GM21737 (cell line): ENCODE measurements around the gene CAMKMT.
A peak's percentile ranks its signal among the peaks of the same experiment; 100 is the strongest.

Experiments
- ATAC-seq: cut with Tn5 transposase; IDR thresholded peaks from one replicate; pipeline ENCODE4 v1.9.1; 2021; ENCODE audit warnings: mild to moderate bottlenecking, moderate library complexity; ENCODE audit not compliant: unreplicated experiment

Gene CAMKMT

DNA sequence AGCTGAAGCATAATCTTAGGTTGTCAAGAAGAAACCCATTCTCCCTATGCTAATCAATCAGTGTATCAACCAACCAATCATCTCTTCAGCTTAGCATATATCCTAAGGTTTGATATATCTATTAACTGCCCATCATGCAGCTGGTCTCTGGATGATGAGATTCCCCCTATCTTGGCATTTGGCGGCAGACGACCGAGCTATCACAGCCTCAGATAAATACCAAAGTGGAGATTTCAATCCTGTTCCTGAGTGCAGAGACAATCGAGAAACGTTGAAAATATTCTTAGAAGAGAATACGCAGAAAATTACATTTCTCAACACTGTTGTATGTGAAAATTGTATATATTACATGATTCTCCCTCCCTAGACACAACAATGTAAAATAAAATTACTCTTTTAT is 320.7 kb downstream of the CAMKMT start:
- ATAC-seq = no peak

DNA sequence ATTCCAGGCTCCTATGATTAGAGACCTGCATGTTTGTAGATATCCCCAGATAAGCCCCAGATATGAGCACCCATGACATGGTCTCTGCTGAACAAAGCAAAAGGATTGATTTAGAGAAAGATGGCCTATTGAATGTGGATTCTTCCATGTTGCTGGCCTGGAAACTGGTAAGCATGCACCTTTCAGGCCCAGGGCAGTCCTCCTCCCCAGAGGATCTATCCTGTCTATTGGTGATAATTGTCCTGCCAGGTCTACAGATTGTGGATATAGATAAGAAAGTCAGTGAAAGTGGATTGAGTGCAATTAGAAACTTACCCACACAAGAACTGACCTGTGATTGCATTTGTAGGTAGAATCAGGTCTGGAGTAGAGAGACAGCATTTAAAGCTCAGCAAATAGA is 322.8 kb downstream of the CAMKMT start:
- no peak for ATAC-seq

DNA sequence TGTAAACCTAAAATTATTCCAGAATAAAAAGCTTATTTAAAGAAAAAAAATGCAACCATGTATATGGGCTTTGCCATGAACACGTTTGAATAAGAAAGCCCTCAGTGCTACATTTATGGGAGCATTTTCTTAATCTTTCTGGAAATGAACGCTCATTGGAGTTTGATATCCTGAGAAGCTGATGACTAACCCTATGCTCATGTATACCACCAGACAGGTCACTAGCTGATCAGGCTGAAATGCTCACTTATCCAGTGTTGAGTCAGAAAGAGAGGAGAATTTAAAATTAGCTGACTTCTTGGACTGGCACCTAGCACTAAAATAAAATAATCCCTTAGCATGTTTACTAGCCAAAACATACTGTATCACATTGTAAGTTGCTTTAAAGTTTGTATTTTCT is 324.8 kb downstream of the CAMKMT start:
- ATAC-seq = no peak

DNA sequence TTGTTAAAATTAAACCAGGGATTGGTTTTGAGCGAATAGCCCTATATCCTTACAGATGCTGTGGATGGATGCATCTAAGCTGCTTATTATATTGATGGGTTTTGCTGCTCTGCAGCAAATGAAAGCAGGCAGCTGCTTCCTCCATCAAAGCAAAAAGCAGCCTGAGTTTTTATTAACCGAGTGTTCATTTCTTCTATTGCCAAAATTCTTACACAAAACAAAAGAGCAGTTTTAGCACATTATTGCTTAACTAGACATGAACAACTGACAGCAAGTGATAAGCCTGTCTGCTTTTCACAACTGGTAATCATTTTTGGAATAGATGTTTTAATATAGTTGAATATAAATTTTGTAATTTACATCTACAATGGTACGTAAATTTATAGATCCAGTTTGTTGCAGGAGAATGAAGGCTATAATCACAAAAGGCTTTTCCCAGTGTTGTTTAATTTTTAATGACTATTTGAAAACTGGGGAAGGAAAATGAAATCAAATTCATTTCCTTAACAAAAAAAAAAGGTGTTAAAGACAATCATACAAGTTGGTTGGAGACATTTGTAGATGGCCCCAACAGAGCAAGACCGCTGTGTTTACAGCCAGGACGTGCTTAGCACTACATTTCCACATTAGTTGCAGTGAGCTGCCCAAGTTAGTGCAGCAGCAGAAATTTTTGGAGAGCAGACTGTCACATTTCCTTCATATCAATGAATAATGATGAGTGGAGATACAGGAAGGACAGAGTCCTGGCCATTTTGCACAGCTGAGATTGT is 326.1 kb downstream of the CAMKMT start:
- ATAC-seq = no peak

DNA sequence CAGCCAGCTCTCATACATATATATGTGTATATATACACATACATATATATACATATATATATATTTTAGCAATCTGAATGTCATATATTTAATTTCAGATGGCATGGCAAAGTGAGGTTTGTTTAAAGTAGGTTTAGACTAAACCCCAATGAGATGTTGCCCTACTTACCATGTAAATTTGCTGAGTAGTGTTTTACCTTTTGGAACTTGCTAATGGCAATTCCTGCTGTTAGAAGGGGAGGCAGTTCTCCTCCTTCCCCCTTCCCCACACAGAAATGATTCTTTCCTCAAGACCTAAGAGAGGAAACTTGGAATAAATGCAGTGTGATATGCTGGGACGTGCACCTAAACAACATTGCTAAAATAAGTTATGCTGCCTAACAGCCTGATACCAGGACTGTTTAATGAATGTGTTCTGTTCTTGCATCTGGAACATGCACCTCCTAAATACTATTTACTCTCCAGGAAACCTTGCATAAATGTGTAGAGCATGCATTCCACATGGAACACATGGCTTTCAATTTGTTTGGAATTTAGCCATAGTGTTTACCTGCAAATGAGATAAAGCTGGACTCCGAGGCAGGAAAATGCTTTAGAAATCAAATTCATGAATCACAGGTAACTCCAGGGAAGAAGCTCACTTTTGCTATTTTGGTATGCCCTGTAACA is 326.8 kb downstream of the CAMKMT start:
- no peak for ATAC-seq

DNA sequence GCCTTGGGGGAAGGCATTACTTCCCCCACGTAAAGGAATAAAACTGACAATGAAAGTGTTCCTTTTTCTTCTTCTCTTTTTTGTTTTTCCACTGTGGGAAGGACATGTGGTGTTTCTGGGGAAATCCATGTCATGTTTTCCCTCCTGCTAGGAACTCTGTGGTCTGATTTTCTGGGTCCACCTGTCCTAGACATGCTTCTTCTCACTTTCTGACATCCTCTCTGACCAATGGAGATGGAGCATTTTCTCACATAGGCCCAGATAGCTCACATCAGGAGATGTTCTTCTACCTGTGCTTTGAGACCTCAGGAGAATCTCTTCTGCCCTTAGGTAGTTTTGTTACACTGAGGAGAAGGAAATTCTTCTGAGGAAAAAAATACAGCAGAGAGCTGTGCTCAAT is 327.8 kb downstream of the CAMKMT start:
- ATAC-seq = no peak

DNA sequence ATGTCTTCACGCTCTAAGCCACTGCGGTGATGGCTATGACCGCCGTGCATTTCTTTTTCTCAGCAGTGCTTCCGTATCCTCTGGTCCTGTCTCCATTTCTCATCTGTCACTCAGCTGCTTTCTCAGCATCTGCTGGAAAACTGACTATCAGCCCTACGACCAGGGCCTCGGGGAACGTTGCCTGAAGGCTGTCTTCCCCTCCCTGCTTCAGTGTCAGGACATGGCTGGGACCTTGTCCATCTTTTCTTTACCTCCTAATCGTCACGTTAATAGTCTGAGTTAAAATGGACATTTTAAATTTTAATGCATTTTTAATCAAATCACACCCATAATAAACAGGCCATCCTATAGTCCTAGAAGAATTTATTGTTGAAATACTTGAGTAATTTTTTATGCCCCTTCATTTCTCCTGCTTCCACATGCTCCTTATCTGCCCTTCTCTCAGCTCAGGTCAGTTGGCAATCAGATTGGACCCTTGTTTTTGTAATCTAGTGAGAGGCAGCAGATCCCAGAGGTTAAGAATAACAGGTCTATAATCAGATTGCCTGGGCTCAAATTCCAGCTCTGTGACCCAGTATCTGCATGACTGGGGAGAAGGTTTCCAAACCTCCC is 329.5 kb downstream of the CAMKMT start:
- no peak for ATAC-seq

DNA sequence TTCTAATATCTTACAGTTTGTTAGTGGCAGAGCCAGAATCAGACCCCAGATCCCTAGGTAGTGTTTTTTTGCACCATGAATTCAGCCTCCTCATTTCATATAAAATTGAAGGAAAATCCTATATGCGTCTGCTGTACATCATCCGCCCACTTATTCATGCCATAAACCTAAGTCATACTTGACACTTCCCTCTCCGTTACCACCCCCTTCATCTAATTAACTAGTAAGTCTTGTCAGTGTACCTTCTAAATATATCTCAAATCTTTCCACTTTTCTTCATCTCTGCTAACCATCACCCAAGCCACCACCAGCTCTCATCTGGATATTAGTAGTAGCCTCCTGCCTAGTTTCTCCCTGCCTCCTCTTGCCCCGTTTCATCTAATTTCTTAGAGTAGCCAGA is 331.1 kb downstream of the CAMKMT start:
- ATAC-seq = no peak

DNA sequence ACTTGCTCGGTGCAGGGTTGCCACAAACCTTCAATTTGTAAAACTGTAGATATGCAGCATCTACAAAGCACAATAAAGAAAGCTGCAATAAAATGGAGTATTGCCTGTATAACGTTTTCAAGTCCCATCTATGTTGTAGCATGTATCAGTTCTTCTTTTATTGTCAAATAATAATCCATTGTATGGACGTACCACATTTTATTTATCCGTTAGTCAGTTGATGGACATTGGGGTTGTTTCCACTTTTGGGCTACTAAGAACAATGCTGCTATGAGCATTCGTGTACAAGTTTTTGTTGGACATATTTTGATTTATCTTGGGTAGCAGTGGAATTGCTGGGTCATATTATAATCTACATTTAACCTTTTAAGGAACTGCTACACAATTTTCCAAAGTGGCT is 339.1 kb downstream of the CAMKMT start:
- no peak for ATAC-seq

DNA sequence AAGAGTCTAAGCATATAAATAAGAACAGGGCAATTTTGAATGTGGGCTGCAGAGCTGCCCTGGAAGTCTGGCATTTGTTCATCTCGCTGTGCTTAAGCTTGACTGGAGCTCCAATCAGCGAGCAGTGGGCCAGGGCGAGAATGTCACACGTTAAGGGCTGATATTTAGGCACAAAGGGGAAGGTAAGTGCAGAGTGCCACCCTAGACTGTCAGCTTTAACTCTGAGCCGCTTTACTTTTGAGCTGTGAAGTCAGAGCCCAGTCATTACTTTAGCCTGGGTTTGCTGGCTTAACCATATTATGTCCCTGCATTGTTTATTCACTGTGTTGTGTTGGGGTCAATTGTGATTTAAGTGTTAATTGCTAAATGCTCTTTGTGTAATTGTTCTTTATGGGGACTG is 343.6 kb downstream of the CAMKMT start:
- ATAC-seq = no peak

DNA sequence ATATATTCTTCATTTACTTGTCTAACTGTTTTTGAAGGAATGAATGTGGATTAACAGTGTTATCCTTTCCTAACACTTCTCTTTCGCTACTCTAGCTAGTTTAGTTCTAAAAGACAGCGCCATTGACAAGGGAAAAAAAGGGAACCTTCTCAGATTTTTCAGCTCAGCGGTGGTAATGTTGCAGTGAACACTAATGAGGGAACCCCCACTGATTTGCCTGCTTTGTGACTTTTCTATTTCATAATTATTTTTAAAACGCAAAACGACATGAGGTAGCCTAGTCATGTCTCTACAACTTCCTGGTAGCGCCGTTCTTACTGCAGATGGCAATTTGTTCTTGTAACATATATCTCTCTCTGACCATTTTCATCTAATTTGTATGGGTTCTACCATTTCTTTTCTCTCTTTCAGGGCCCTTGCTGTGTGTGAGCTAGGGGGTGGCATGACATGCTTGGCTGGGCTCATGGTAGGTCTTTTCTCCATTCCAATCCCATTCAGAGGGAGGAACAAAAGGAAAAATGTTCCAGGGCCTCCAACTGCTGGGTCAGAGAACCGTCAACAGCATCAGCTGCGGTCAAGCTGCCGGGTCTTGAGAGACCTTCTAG is 344.2 kb downstream of the CAMKMT start:
- no peak for ATAC-seq

DNA sequence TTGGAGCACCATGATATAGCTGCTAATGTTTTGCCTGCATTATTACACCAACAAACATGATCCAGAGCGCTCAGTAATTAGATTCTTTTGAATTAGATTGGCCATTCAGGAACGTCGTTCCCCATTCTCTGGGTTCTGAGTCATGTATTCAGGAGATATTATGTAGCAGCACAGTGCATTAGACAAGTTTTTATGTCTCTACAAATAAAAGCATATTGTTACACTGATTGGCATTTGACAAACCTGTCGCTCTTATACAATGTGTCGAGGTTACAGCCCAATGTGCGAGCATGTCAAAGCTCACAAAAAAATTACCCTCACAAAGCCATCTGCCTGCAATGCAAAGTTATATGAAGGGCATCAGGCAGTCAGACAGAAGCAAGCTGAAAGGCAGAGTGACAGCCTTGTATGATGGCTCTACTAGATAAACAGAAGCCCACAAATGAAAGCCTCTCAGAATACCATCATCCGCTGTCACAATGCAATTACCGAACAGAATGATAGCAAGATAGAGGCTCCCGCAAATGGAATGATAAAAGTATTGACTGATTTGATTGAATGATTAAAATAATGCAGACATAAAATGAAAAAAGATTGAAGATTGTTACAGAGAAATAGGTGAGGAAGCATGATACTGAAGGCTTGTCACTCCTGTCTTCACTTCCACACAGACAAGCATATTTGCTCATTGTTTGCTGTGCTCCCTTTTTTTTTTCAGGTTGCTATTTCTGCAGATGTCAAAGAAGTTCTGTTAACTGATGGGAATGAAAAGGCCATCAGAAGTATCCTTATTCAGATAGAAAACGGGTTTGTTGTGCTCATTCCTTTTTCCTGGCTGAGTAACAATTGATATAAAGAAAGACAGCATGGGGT is 345.2 kb downstream of the CAMKMT start:
- ATAC-seq = no peak

DNA sequence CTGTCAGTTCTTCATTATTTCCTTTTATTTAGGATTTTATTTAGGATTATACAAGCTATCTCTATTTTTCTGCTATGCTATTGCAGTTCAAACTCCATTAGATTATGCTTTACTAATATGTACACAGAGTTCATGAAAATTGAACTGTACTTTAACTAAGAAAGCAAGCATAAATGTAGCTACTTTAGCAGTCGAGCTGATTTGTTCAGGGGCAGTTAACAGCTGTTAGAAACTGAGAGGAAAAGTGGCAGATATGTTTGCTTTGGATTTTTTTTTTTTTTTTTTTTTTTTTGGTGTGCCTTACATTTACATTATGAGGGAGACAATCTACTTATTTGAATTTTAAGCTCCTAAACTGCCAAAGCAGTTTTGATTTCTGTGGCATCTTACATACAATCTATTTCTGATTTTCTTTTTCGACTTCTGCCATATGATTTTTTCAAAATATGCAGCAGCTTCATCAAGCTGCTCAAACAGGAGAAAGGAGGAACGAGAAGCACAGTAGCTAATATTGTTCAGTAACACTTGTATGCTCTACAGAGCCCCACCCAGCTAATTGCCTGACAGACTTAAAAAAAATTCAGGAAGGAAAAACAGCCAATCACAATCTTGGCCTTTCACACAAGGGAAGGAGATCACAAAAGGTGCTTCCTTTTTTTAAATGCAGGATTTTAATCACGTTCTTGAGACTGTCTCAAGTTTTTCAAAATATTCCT is 346.4 kb downstream of the CAMKMT start:
- peak; percentile 66 for ATAC-seq

DNA sequence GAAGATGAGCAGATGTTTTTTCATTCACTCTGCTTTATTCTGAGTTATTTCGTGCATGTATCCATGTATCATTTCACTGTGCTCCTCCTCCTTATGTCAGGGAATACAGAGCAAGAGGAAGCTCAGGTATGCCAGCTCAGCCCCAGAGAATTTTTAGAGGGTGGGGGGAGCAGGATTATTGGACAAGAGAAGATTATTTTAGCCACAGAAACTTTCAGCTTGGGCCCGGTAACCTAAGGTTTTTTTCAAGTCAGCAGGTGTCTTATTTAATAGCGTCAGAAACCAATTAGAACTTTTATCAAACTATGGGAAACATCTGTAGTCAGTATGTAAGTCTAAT is 346.9 kb downstream of the CAMKMT start:
- no peak for ATAC-seq

DNA sequence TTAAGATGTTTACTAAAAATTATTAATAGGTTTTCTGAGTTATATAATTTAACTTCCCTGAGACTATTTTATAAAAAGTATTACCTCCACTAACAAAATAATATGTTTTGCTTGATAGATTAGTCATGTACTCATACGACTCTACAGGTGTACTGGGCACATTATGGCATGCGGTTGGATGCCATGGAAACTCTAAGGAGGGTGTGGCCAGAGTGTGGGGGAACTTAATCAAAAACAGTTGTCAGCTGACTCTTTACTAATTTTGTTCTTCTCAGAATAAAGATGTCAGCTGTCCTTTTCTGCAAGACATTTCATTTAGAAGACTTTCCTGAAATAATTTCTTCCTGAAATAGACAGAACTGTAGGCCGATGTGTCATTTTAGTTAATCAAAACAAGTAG is 351.4 kb downstream of the CAMKMT start:
- ATAC-seq = no peak

DNA sequence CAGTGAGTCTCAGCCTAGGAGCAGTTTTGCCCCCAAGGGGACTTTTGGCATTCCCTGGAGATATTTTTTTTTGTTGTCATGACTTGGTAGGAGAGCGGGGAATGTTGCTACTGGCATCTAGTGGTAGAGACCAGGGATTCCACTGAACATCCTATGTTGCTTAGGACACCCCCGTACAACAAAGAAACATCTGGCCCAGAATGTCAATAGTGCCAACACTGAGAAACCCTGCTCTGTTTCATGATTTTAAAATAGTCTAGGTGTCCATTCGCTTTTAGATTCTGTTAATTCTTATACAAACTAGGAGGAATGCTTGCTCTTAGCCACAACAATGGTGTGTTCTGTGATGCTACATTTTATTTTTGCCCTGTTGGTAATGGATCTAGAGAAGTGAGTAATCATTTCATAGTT is 353.9 kb downstream of the CAMKMT start:
- no peak for ATAC-seq

DNA sequence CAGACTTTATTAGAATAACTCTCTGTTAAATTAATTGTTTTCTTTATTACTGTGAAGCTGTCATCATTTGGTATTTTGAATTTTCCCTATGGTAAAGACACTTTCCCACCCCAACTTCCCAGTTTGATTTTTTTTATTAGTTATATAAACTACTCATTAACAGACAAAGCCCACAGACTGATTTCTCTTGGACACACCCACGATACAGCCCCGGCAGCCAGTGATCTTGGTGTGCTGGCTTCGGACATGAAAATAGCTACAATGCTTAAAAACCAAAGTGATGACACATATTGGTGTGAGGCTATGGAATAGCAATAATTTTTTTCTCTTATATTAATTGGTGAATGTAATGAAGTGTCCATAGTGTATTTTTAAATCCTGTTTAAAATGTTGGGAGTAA is 354.4 kb downstream of the CAMKMT start:
- ATAC-seq = no peak

DNA sequence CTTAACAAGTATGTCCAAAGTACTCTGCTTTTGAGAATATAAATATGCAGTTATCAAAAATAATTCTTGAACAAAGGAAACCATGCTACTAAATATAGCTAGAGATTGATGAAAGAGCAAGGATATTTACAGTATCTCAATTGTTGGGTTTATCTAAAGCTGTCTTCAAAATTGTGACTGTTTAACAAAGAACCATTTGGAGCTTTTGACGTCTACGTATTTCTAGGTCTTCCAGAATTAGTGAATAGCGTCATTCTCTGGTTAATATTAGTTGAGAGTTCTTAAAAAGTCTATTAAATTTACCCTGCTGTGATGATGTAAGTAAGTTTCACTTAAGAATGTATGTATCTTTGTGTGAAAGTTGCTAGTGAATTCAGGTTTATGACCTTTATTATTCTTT is 356.7 kb downstream of the CAMKMT start:
- no peak for ATAC-seq

DNA sequence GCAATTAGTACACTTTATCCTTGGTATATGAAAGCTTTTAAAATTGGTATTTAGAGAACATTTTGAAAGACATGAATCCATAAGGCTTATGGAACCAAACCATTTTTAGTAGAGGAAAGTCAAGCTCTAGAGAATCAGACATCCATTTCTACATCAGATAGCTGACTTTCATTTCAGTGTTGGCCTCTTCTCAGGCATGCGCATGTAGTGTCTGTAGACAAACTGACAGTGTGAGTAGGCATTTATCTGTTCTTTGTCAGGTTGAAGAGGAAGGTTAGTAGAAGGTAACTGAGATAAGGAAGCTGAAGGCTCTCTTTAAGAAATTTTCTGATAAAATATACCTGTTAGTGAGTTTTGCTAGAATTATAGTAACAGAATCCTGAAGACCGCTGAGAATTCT is 357.8 kb downstream of the CAMKMT start:
- ATAC-seq = no peak

DNA sequence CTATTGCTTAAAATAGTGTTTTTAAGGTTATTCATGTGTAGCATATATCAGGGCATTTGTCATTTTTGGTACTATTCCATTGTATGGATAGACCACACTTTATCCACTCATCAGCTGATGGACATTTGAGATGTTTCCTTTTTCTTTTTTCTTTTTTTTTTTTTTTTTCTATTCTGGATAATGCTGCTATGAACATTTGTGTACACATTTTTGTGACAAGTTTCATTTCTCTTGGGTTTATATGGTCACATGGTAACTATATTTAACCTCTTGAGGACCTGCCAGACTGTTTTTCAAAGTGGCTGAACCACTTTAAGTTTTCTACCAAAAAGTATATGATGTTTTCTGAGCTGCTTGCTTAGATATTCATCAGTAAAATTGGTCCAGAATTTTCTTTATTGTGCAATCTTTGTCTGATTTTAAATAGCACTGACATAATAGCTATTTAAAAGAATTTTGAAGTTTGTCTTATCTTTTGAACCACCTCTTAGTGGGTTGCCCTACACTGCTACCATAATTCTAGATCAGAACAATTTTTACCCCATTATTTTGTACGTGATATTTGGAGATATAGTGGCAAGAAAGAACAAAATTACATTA is 360.4 kb downstream of the CAMKMT start:
- no peak for ATAC-seq
